Lung (tissue), 16 donors: ENCODE results near the gene SOX13. TPM values are rescaled to one million over a fixed set of nuclear protein-coding genes. Genes with fewer than 3 reads are reported as not detected.

Source experiments
- ATAC-seq: fragments of 200-7000 bp; cut with Tn5 transposase; one replicate; pipeline ENCODE4 v1.9.1; 2020; ENCODE audit warnings: moderate number of reproducible peaks; ENCODE audit not compliant: insufficient read depth, low FRiP score
- DNase-seq, 3 donors: peaks; one replicate each; pipeline ENCODE4 v3.0.0-alpha.2; 2013 to 2017
- H3K27ac ChIP-seq, 2 donors: one replicate each; pipeline ENCODE4 v1.5.1; 2013; ENCODE audit warnings: mild to moderate bottlenecking in 2 of 2, moderate library complexity in 2 of 2, control low read depth in 1 of 2, inconsistent platforms in 1 of 2, low read depth in 1 of 2, low read length in 1 of 2
- H3K27me3 ChIP-seq, 3 donors: one replicate each; pipeline ENCODE4 v1.5.1; 2013; ENCODE audit warnings: low read length in 2 of 3; ENCODE audit not compliant: control insufficient read depth in 3 of 3, insufficient read depth in 3 of 3
- H3K36me3 ChIP-seq, 4 donors: one replicate each; pipeline ENCODE4 v1.5.1; 2013; ENCODE audit warnings: low read length in 4 of 4, mild to moderate bottlenecking in 1 of 4, moderate library complexity in 1 of 4; ENCODE audit not compliant: control insufficient read depth in 4 of 4, insufficient read depth in 4 of 4
- H3K4me1 ChIP-seq, 5 donors: one replicate each; pipeline ENCODE4 v1.5.1; 2013; ENCODE audit warnings: low read length in 5 of 5, mild to moderate bottlenecking in 2 of 5, moderate library complexity in 1 of 5; ENCODE audit not compliant: control insufficient read depth in 5 of 5, insufficient read depth in 5 of 5
- H3K4me3 ChIP-seq: one replicate; pipeline ENCODE4 v1.5.1; 2013; ENCODE audit warnings: mild to moderate bottlenecking, control low read depth, moderate library complexity
- H3K9ac ChIP-seq, 2 donors: one replicate each; pipeline ENCODE4 v1.5.1; 2013; ENCODE audit warnings: low read length in 2 of 2, control low read depth in 1 of 2; ENCODE audit not compliant: insufficient read depth in 1 of 2
- H3K9me3 ChIP-seq, 4 donors: one replicate each; pipeline ENCODE4 v1.5.1; 2013; ENCODE audit warnings: low read length in 3 of 4, mild to moderate bottlenecking in 1 of 4, moderate library complexity in 1 of 4; ENCODE audit not compliant: control insufficient read depth in 4 of 4, insufficient read depth in 3 of 4
- CTCF ChIP-seq: IDR thresholded peaks from 2 replicates; pipeline ENCODE4 v1.5.1; 2012; ENCODE audit warnings: mild to moderate bottlenecking; ENCODE audit errors: control extremely low read depth, extremely low read depth
- WGBS, 2 donors: extraction: QIAGEN DNeasy Blood & Tissue Kit; methylation state at CpG; one replicate each; pipeline ENCODE4 v1.1.7; 2013; 5-methylcytosine and 5-hydroxymethylcytosine counted together
- long read RNA-seq, 5 donors: transcript quantifications; one replicate each; lab custom pipeline, GENCODE V29; 2026
- polyA plus RNA-seq, 2 donors: library from polyadenylated mRNA; stranded (reverse); fragments of 200-250 nt; gene quantifications; one replicate each; pipeline ENCODE4 v1.2.1, GENCODE V29; 2013
- total RNA-seq, 2 donors: library from RNA; depleted of rRNA in 1 of 2; stranded (reverse); fragments of >200 nt in 1 of 2; gene quantifications; one replicate each; pipeline ENCODE4 v1.2.1, GENCODE V29; 2014 to 2021
- donor health status: control.
- donor health status: control.
- donor health status: Bipolar disorder and iron deficiency.
- donor health status: healthy.
- donor health status: DM: yes; HTN: yes; CAD: no.

Gene SOX13
- total RNA-seq (10 to 100 TPM; 42.0 to 52.6 TPM), polyA plus RNA-seq (10 to 100 TPM; 14.7 to 18.5 TPM)
- long read RNA-seq, donor 1, partial matches to known transcripts = 0 of 4 reads
- long read RNA-seq, donor 1, other reads (novel, unspliced or antisense) = 0 of 4 reads
- long read RNA-seq, donor 2, transcript SOX13-202 (7 exons, 3,525 nt) = major isoform, 6 of 11 reads
- long read RNA-seq, donor 2, partial matches to known transcripts = 5 of 11 reads
- long read RNA-seq, donor 2, other reads (novel, unspliced or antisense) = 0 of 11 reads
- long read RNA-seq, donor 3, partial matches to known transcripts = 0 of 3 reads
- long read RNA-seq, donor 3, other reads (novel, unspliced or antisense) = 0 of 3 reads
- long read RNA-seq, donor 4, partial matches to known transcripts = 0 of 1 reads
- long read RNA-seq, donor 4, other reads (novel, unspliced or antisense) = 0 of 1 reads
- long read RNA-seq, donor 5, partial matches to known transcripts = 0 of 4 reads
- long read RNA-seq, donor 5, other reads (novel, unspliced or antisense) = 0 of 4 reads

- Histone ChIP-seq H3K36me3 (peaks cover 0 to 3% (median 0%) of the 10 kb centered on the region in 4 donors), H3K27ac (peak within 1 kb of the TSS; percentile 76 to 94), H3K9ac (peak within 1 kb of the TSS; percentile 13 to 57), H3K9me3 (no peaks in the 10 kb centered on the region), H3K4me1 (peaks cover 0 to 38% (median 16%) of the 10 kb centered on the region in 5 donors), H3K4me3 (peak within 1 kb of the TSS; percentile 86), H3K27me3 (no peaks in the 10 kb centered on the region)
- WGBS, 2 donors = 0 to 1% methylated on average over 70 to 89 of the region's 89 CpGs
- ATAC-seq = peak; percentile 78
- DNase-seq = peak; percentile 95 to 96 (median 96)
- no peak for TF ChIP-seq CTCF
Measured at GRCh38 chr1:204072931-204073836, at the start of gene SOX13. Gene SOX13 (plus strand): TSS chr1:204073115. CDS start chr1:204112916, 39,801 bp downstream.

- no peak for TF ChIP-seq CTCF
- H3K4me3 ChIP-seq = no peak overlapping the region
- WGBS, 2 donors = 65 to 67% methylated on average over 17 of the region's 17 CpGs
- no peak for DNase-seq
- no peaks in the 10 kb centered on the region for H3K4me1 ChIP-seq
- H3K27me3 ChIP-seq = peaks cover 0 to 10% (median 0%) of the 10 kb centered on the region in 3 donors
- ATAC-seq = no peak
- H3K27ac ChIP-seq = no peak overlapping the region
- H3K9ac ChIP-seq = no peak overlapping the region
- no peaks in the 10 kb centered on the region for H3K36me3 ChIP-seq
- no peaks in the 10 kb centered on the region for H3K9me3 ChIP-seq
Measured at GRCh38 chr1:204025917-204026707, 46.8 kb upstream of the SOX13 start.

- TF ChIP-seq CTCF = no peak
- ATAC-seq (no peak), DNase-seq (no peak)
- H3K27ac ChIP-seq = no peak overlapping the region
- H3K27me3 ChIP-seq = peaks cover 0 to 10% (median 0%) of the 10 kb centered on the region in 3 donors
- H3K9ac ChIP-seq = no peak overlapping the region
- H3K4me3 ChIP-seq = no peak overlapping the region
- no peaks in the 10 kb centered on the region for H3K4me1 ChIP-seq
- no peaks in the 10 kb centered on the region for H3K36me3 ChIP-seq
- no peaks in the 10 kb centered on the region for H3K9me3 ChIP-seq
- 93 to 100% methylated on average over 3 of the region's 3 CpGs for WGBS, 2 donors
Measured at GRCh38 chr1:204027446-204027845, 45.5 kb upstream of the SOX13 start.
